Ovary (tissue), 3 donors: Measurements from ENCODE around the gene HOXC9.

Experiments used
- CTCF ChIP-seq, 3 donors: fragments of 450-650 bp in 2 of 3; fragments of 200-600 bp in 1 of 3; IDR thresholded peaks; one replicate each; pipeline versions ENCODE4 v1.5.1 to v1.8.0; 2016 to 2022; ENCODE audit warnings: antibody characterized with exemption in 3 of 3, mild to moderate bottlenecking in 1 of 3
- EP300 ChIP-seq: sonication (generic); formaldehyde crosslinking; IDR thresholded peaks from one replicate; pipeline ENCODE4 v1.6.1; 2017; ENCODE audit warnings: antibody characterized with exemption
- donor health status: DM: no; HTN: no; CAD: no.

GRCh38 chr12:54042970-54043853 is 43.3 kb downstream of the HOXC9 start:
- TF ChIP-seq EP300 (no peak), CTCF (IDR thresholded peaks at IDR 0.05) (no peak)
